ENCODE measurements around the gene CREG2. TPM values are rescaled to one million over a fixed set of nuclear protein-coding genes. Genes with fewer than 3 reads are reported as not detected.

The CREG2 gene
- total RNA-seq, 2 experiments from 2014 or later = not detected

DNA sequence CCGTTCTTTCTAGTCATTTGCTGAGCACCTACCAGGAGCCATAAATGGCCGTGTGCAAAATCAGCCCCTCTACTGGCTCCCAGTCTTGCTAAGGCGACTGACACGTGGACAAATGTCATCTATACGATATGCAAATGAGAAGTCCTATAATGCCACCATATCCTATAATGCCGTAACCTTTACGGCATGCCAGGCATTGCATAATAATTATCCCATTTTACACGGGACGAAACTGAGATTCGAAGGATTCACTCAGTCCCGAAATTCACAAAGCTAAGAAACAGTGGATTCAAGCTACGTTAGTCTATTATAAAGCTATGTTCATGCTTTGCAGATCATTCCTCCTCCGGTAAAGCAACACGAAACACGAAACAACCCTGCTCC is 44.7 kb downstream of the CREG2 start:
- peaks cover 18% of the 10 kb centered on the region for H3K4me1 Mint-ChIP-seq
- no peak overlapping the region for H3K27ac Mint-ChIP-seq
- intact Hi-C loops (cut with DNase I, micrococcal nuclease) = loop anchor here (1.0 to 10.0 kb wide), 5 partner anchors 45 to 642 kb away; partner anchors contain the start of gene CREG2 (in 2 of the 2)

DNA sequence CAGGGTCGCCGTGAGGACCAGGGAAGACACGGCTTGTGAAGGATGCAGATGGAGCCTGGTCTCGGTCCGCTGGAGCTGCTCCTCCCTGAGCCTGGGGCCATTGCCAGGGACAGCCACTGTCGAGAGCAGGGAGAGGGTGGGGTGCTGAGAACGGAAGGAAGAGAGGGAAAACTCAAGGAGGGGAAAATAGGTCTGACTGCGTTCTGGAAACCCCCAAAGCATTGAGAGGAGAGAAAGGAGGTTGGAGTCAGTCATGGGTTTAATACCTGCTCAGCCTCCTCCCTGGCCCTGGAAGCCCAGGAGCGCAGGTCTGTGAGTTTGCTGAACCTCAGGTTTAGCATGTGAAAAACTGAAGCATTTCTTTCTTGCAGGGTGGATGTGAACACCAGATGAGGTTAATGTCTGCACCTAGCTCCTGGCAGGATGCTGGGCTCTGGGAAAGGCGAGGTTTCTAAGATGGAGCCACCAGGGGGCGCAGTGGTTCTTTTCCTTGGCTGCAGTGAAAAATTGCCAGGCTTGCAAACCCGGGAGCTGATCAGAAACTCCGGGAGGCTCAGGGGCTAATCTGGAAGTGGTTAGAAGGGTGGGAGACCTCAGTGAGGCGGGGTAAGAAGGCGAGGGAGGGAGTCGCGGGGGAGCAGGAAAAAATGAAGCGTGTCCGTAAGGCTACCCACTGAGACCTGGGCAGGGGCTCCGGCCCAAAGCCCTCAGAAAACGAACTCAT is 45.2 kb downstream of the CREG2 start:
- H3K36me3 Mint-ChIP-seq (ENCODE audit: low read depth) = no peaks in the 10 kb centered on the region
- no peaks in the 10 kb centered on the region for H3K9me3 Mint-ChIP-seq (ENCODE audit: low read depth)
- H3K4me3 Mint-ChIP-seq = no peak overlapping the region
- ChIA-PET POLR2A (no interaction called here), CTCF (interaction anchor here (0.5 to 4.0 kb wide), 50 partner anchors 8 to 1111 kb away, joined by 3 to 66 read pairs (median 4); partner anchors contain the start of gene CREG2)
- intact Hi-C loops (cut with DNase I, micrococcal nuclease) = loop anchor here (1.0 to 10.0 kb wide), 5 partner anchors 45 to 643 kb away; partner anchors contain the start of gene CREG2 (in 2 of the 2)
- no peak overlapping the region for H3K27ac Mint-ChIP-seq
- DNase-seq = peak; percentile 85
- H3K27me3 Mint-ChIP-seq = no peaks in the 10 kb centered on the region
- peaks cover 18% of the 10 kb centered on the region for H3K4me1 Mint-ChIP-seq
- peak; percentile 74 for ATAC-seq

More for the DNA sequence above, 44.7 kb downstream of the CREG2 start:
- Mint-ChIP-seq H3K27me3 (no peaks in the 10 kb centered on the region), H3K9me3 (ENCODE audit: low read depth) (no peaks in the 10 kb centered on the region), H3K4me3 (no peak overlapping the region), H3K36me3 (ENCODE audit: low read depth) (no peaks in the 10 kb centered on the region)
- DNase-seq = no peak
- ChIA-PET POLR2A (no interaction called here), CTCF (interaction anchor here (0.6 to 4.0 kb wide), 39 partner anchors 8 to 1111 kb away, joined by 3 to 66 read pairs (median 4); partner anchors contain the start of gene CREG2)
- ATAC-seq = no peak

DNA sequence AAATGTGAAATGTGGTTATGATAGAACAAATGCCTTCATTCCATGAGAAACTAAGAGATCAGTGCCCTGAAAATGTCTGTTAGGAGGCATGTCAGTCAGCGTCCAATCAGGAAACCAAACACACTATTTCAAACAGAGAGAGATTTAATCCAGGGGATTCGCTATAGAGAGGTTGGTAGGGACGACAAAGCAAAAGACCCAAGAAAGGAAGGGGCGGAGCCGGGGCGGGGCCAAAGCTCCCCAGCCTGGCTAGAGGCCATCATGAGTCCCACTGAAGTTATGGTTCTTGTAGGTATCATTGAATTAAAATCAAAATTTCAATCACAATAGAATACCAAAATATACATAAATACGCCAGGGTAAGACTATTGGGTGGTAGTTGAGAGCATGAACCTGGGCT is 45.9 kb downstream of the CREG2 start:
- ChIA-PET CTCF (interaction anchor here (0.5 to 4.0 kb wide), 42 partner anchors 9 to 1039 kb away, joined by 3 to 66 read pairs (median 4); partner anchors contain the start of gene CREG2), POLR2A (no interaction called here)

DNA sequence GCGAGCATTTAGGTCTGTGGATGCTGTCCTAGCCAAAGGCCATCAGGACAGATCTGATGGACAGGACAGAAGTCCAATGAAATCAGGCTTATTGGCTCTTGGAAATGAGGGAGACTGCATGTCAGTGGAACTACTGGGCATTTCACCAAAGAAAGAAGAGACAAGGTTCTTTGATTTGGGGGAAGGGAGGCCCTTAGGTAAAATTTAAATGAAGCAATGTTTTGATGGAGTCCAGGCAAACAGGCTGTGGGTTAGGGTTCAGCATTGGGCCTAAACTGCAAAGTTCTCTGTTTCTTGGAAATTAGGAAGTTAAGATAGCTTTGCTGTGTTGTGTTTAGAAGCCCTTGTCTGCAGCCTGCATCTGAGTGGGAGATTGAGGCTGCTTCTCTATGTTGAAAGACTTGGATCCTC is 47.2 kb downstream of the CREG2 start:
- no peak overlapping the region for H3K4me3 Mint-ChIP-seq

More for the DNA sequence above, 45.9 kb downstream of the CREG2 start:
- intact Hi-C loops (cut with DNase I, micrococcal nuclease) = loop anchor here (5.0 to 10.0 kb wide), 3 partner anchors 46 to 643 kb away; partner anchors contain the start of gene CREG2 (in 1 of the 2)
- H3K36me3 Mint-ChIP-seq (ENCODE audit: low read depth) = no peaks in the 10 kb centered on the region
- no peak overlapping the region for H3K27ac Mint-ChIP-seq
- peak; percentile 64 for DNase-seq
- no peaks in the 10 kb centered on the region for H3K27me3 Mint-ChIP-seq
- ATAC-seq = peak; percentile 68
- H3K4me3 Mint-ChIP-seq = no peak overlapping the region
- H3K4me1 Mint-ChIP-seq = peaks cover 18% of the 10 kb centered on the region
- H3K9me3 Mint-ChIP-seq (ENCODE audit: low read depth) = no peaks in the 10 kb centered on the region

DNA sequence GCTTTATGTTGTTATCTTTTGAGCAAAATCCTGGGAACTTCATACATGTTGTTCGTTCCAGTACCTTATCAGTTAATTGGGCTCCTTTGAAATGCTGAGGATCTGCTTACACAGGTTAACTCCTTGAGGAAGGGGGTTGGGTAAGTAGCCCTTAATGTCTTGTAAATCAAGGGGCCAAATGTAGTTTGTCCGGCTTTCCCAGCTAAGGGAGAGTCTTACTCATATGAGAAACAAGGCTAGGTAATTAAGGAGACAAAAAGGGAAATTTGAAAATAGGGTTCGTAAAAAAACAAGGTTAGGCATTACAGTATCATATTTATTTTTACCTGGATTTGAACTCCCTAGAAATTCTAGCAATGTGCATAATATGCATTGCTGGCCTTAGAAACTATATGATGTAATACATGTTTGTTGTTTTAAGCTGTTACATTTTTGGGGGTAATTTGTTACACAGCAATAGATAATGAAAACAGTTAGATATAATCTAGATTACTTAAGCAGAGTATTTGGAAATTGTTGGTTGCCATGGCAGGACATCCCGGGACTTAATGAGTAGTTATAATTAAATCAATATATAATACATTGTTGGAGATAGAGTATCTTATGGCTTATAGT is 47.9 kb downstream of the CREG2 start:
- ATAC-seq = no peak
- ChIA-PET CTCF (interaction anchor here (1.0 kb wide), 2 partner anchors 9 to 136 kb away, joined by 3 read pairs; partner anchors contain the start of gene RFX8), POLR2A (no interaction called here)
- intact Hi-C loops (cut with DNase I, micrococcal nuclease) = no loop called here
- Mint-ChIP-seq H3K27ac (no peak overlapping the region), H3K4me1 (peaks cover 19% of the 10 kb centered on the region), H3K4me3 (no peak overlapping the region), H3K36me3 (ENCODE audit: low read depth) (no peaks in the 10 kb centered on the region), H3K9me3 (ENCODE audit: low read depth) (no peaks in the 10 kb centered on the region), H3K27me3 (no peaks in the 10 kb centered on the region)
- no peak for DNase-seq

More for the DNA sequence above, 47.2 kb downstream of the CREG2 start:
- Mint-ChIP-seq H3K36me3 (ENCODE audit: low read depth) (no peaks in the 10 kb centered on the region), H3K9me3 (ENCODE audit: low read depth) (no peaks in the 10 kb centered on the region), H3K27ac (no peak overlapping the region), H3K27me3 (no peaks in the 10 kb centered on the region), H3K4me1 (peaks cover 18% of the 10 kb centered on the region)
- ChIA-PET POLR2A (no interaction called here), CTCF (interaction anchor here (0.7 to 4.0 kb wide), 7 partner anchors 9 to 181 kb away, joined by 3 to 66 read pairs (median 3); partner anchors contain the start of gene RFX8)
- no peak for ATAC-seq
- intact Hi-C loops (cut with DNase I, micrococcal nuclease) = loop anchor here (5.0 to 10.0 kb wide), 3 partner anchors 47 to 645 kb away; partner anchors contain the start of gene CREG2 (in 1 of the 2)
- DNase-seq = no peak

DNA sequence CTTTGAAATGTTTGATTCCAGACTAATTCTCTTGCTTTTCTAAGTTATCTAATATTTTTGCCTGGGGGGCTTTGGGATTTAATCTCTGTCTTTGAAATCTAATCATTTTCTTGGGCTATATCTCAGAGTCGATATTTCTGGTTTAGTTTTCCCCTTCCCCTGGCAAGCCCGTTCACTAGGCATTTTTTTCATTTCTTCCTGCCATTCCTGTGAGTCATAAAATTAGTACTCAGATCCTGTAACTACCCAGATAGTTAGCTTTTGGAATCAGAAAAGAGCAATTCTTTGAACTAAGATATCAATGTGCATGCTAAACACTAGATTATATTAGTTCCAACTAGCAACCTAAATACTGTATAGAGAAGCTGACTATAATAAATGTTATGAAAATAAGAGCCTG is 49.4 kb downstream of the CREG2 start:
- intact Hi-C loops (cut with DNase I, micrococcal nuclease) = no loop called here
- no peaks in the 10 kb centered on the region for H3K9me3 Mint-ChIP-seq (ENCODE audit: low read depth)
- no peaks in the 10 kb centered on the region for H3K27me3 Mint-ChIP-seq
- ATAC-seq (no peak), DNase-seq (no peak)
- CTCF ChIA-PET = interaction anchor here (1.2 kb wide), 1 partner anchor 11 kb away, joined by 3 read pairs; no protein-coding TSS in a partner anchor
- POLR2A ChIA-PET = no interaction called here
- no peak overlapping the region for H3K27ac Mint-ChIP-seq
- no peak overlapping the region for H3K4me3 Mint-ChIP-seq
- H3K36me3 Mint-ChIP-seq (ENCODE audit: low read depth) = no peaks in the 10 kb centered on the region
- peaks cover 31% of the 10 kb centered on the region for H3K4me1 Mint-ChIP-seq

DNA sequence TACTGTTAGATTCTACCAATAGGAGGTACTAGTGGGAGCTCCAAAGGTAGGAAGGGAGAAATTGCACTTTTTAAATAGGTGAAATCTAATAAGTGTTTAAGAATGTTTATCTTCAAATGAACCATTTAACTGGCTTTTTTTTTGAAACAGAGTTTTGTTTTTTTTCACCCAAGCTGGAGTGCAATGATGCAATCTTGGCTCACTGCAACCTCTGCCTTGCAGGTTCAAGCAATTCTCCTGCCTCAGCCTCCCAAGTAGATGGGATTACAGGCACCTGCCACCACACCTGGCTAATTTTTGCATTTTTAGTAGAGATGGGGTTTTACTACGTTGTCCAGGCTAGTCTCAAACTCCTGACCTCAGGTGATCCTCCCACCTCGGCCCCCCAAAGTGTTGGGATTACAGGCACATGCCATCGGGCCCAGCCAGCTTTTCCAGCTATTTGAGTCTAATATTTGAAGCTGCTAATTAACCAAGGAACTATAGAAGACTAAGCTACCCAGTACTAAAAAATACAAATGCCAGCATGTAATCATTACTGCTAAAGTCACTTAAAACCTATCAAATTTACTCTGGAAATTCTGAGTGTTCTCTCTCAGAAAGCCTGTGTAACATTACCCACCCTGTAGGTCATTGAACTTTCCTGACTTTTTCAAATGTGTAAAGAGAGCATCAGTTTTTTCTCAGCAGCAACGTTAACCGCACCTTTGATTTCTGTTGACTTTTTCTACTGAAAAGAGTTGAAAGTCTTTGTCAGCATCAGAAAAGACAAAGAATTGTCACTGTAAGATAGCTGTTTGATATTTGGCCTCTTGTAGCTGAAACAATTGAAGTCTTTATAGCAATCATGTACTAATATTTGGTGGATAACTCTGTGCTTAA is 54.2 kb downstream of the CREG2 start:
- CTCF ChIA-PET = interaction anchor here (0.8 to 7.3 kb wide), 6 partner anchors 9 to 550 kb away, joined by 3 to 66 read pairs (median 3); no protein-coding TSS in a partner anchor
- peak overlapping the region; percentile 40 for H3K27ac Mint-ChIP-seq

DNA sequence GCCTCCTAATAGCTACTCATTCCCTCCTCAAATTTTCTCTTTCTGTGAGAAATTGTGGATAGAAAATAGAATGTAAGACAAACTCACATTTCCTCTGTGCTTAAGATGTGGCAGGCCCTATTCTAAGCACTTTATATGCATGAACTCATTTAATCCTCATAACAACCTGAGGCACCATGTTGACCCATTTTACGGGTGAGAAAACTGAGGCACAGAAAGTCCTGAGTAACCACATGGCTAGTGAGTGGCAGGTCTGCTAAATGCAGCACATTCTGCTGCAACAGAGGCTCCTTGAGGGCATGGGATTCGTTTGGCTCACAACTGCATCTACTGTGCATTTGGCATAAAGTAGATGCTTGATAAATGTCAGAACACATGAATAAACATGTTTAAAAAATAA is 56.1 kb downstream of the CREG2 start:
- Mint-ChIP-seq H3K27me3 (no peaks in the 10 kb centered on the region), H3K9me3 (ENCODE audit: low read depth) (no peaks in the 10 kb centered on the region), H3K4me3 (no peak overlapping the region), H3K36me3 (ENCODE audit: low read depth) (no peaks in the 10 kb centered on the region), H3K4me1 (peaks cover 27% of the 10 kb centered on the region), H3K27ac (peak overlapping the region; percentile 81)
- CTCF ChIA-PET = interaction anchor here (0.6 to 7.3 kb wide), 3 partner anchors 11 to 143 kb away, joined by 3 to 66 read pairs (median 3); no protein-coding TSS in a partner anchor
- no peak for DNase-seq
- intact Hi-C loops (cut with DNase I, micrococcal nuclease) = loop anchor here in 1 of 2 experiments (2.0 kb wide), 1 partner anchor 24 kb away; no protein-coding TSS in a partner anchor
- no peak for ATAC-seq
- POLR2A ChIA-PET = no interaction called here

More for the DNA sequence above, 54.2 kb downstream of the CREG2 start:
- Mint-ChIP-seq H3K27me3 (no peaks in the 10 kb centered on the region), H3K4me3 (no peak overlapping the region), H3K9me3 (ENCODE audit: low read depth) (no peaks in the 10 kb centered on the region), H3K36me3 (ENCODE audit: low read depth) (no peaks in the 10 kb centered on the region), H3K4me1 (peaks cover 27% of the 10 kb centered on the region)
- DNase-seq (no peak), ATAC-seq (peak; percentile 11)
- POLR2A ChIA-PET = interaction anchor here (0.6 kb wide), 1 partner anchor 762 kb away, joined by 3 read pairs; no protein-coding TSS in a partner anchor
- intact Hi-C loops (cut with DNase I, micrococcal nuclease) = no loop called here

DNA sequence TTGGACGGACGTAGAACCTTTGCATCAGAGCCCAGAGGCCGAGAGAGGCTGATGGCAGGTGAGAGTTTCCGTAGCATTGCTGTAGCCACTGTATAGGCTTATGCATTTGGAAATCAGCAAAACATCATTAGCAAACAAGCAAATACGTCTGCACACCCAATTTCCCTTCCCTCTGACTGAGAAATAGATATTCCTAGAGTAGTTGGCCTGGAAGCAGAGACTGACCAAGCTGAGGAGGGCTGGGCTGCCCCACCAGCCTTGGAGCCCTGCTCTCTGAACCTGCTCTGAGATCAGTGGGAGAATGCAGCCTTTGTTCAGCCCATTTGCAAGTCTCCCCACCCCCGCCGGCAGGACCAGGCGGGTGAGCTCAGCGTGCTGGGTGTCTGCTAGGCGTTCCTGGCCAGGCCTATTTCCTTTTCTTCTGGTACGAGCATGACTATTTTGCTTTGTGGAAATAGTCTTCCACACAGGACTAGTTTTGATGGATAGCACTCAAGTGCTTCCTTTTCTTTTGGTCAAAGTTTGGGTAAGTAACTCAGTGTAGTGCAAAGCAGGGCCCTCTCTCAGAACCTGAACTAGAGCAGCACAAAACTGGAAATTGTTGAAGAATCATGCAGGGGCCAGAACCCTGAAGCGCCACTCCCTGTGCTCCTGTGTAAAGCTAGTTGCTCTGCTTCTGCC is 56.9 kb downstream of the CREG2 start:
- Mint-ChIP-seq H3K36me3 (ENCODE audit: low read depth) (no peaks in the 10 kb centered on the region), H3K4me3 (peak overlapping the region; percentile 9), H3K27ac (peak overlapping the region; percentile 81), H3K9me3 (ENCODE audit: low read depth) (no peaks in the 10 kb centered on the region), H3K27me3 (no peaks in the 10 kb centered on the region), H3K4me1 (peaks cover 27% of the 10 kb centered on the region)
- peak; percentile 61 for ATAC-seq
- intact Hi-C loops (cut with DNase I, micrococcal nuclease) = loop anchor here in 1 of 2 experiments (2.0 kb wide), 1 partner anchor 24 kb away; no protein-coding TSS in a partner anchor
- ChIA-PET CTCF (interaction anchor here (0.6 to 7.3 kb wide), 5 partner anchors 8 to 500 kb away, joined by 3 to 66 read pairs (median 3); no protein-coding TSS in a partner anchor), POLR2A (interaction anchor here (0.8 kb wide), 1 partner anchor 21 kb away, joined by 4 read pairs; no protein-coding TSS in a partner anchor)
- DNase-seq = peak; percentile 73

DNA sequence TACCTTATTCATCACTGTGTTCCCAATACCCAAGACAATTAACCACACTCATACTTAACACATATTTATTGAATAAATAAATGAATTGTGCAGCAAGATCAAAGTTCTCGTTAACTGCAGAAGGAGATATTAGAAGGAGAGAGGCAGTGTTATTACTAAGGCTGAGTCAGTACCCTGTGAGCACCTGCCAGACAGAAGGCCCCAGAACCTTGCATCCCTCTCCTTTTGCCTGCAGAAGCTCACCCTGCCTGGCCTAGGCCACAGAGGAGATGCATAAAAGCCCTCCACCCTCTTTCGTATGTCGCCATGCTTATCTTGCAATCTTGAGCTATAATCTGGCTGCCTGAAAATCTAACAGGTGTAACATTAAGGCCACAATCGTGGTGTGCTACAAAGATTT is 58.3 kb downstream of the CREG2 start:
- peaks cover 2% of the 10 kb centered on the region for H3K36me3 Mint-ChIP-seq (ENCODE audit: low read depth)
- no peak overlapping the region for H3K27ac Mint-ChIP-seq
- H3K27me3 Mint-ChIP-seq = no peaks in the 10 kb centered on the region
- ATAC-seq (peak; percentile 57), DNase-seq (no peak)
- intact Hi-C loops (cut with DNase I, micrococcal nuclease) = loop anchor here in 1 of 2 experiments (1.0 to 2.0 kb wide), 2 partner anchors 18 to 76 kb away; partner anchors contain the start of gene CNOT11
- H3K4me1 Mint-ChIP-seq = peaks cover 24% of the 10 kb centered on the region
- ChIA-PET POLR2A (interaction anchor here (0.6 kb wide), 1 partner anchor 45 kb away, joined by 4 read pairs; no protein-coding TSS in a partner anchor), CTCF (interaction anchor here (0.7 to 7.3 kb wide), 7 partner anchors 13 to 1150 kb away, joined by 3 to 66 read pairs (median 4); partner anchors contain the start of gene CNOT11)
- no peak overlapping the region for H3K4me3 Mint-ChIP-seq
- H3K9me3 Mint-ChIP-seq (ENCODE audit: low read depth) = peaks cover 2% of the 10 kb centered on the region

All from activated CD4-positive, alpha-beta T cell treated with anti-CD3 and anti-CD28 coated beads for 36 hours (primary cell).